M059J (cell line): ENCODE data around the gene BCAT1. TPM values are rescaled to one million over a fixed set of nuclear protein-coding genes. Genes with fewer than 3 reads are reported as not detected.
A peak's percentile ranks its signal among the peaks of the same experiment; 100 is the strongest.
"Not testable (repeated sequence)": the region's sequence is repeated elsewhere in the genome, so short reads cannot be mapped to it uniquely, and the experiment has no call there.

Source experiments
- DNase-seq: peaks from one replicate; pipeline ENCODE4 v3.0.0-alpha.2; 2012; ENCODE audit warnings: low read depth
- total RNA-seq: library from RNA; depleted of rRNA; stranded (reverse); fragments of >200 nt; shearing (Covaris generic); gene quantifications from 2 replicates; pipeline ENCODE4 v1.2.3, GENCODE V29; 2014

The BCAT1 gene
- total RNA-seq, 1 experiment from 2014 or later: 33.7 TPM

DNA sequence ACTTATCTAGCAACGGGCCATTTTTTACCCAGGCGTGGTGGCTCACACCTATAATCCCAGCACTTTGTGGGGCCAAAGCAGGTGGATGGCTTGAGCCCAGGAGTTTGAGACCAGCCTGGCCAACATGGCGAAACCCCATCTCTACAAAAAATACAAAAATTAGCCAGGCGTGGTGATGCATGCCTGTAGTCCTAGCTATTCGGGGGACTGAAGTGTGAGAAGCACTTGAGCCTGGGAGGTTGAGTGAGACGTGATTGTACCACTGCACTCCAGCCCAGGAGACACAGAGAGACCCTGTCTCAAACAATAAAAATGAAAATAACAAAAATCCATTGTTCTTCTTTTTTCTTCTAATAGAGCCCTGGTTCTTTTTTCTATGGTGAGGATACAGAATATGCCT lies 7.5 kb upstream of the BCAT1 start:
- not testable (repeated sequence) for DNase-seq

DNA sequence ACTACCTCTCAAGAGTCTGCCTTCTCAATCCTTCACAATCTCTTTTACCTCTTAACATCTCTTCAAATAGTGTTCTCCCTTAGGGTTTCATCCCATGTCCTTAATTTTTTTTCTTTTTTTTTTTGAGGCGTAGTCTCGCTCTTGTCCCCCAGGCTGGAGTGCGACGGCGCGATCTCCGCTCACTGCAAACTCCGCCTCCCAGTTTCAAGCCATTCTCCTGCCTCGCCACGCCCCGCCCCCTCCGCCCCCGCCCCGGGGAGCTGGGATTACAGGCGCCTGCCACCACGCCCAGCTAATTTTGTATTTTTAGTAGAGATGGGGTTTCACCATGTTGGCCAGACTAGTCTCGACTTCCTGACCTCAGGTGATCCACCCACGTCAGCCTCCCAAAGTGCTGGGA lies 7.0 kb upstream of the BCAT1 start:
- DNase-seq: no peak

DNA sequence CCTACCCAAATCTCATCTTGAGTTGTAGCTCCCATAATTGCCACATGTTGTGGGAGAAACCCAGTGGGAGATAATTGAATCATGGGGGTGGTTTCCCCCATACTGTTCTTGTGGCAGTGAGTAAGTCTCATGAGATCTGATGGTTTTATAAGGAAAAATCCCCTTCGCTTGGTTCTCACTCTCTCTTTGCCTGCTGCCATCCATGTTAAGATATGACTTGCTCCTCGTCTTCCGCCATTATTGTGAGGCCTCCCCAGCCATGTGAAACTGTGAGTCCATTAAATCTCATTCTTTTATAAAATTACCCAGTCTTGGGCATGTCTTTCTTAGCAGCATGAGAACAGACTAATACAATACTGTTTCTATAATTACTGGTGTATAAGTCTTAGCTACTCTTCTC lies 6.5 kb upstream of the BCAT1 start:
- no peak for DNase-seq

DNA sequence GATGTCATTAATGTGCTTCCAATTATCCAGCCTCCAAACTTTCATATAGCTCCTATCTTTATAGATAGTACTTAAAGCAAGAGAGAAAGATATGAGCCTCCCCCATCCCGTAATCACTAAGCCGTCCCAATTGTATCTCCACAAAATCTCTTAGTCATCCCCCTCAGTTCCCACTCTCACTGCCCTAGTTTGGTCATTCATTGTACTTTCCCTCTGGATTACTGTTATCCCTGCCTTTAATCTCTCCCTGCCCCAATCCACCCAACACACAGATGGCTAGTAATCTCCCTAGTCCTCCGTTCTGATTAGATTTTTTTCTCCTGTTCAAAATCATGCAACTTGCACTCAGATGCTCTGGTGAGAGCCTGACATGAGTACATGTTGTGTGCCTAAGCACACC lies 5.4 kb upstream of the BCAT1 start:
- DNase-seq: no peak

DNA sequence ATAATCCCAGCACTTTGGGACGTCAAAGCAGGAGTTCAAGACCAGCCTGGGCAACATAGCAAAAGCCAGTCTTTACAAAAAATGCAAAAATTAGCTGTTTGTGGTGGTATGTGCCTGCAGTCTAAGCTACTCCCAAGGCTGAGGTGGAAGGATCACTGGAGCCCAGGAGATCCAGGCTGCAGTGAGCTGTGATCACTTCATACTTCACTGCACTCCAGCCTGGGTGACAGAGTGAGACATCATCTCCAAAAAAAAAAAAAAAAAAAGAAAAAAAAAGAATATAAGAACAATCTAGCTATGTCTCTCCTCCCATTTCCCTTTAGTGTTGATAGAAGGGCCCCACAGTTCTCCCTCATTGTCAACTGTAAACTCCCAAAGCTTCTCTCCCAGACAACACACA lies 3.5 kb upstream of the BCAT1 start:
- no peak for DNase-seq

DNA sequence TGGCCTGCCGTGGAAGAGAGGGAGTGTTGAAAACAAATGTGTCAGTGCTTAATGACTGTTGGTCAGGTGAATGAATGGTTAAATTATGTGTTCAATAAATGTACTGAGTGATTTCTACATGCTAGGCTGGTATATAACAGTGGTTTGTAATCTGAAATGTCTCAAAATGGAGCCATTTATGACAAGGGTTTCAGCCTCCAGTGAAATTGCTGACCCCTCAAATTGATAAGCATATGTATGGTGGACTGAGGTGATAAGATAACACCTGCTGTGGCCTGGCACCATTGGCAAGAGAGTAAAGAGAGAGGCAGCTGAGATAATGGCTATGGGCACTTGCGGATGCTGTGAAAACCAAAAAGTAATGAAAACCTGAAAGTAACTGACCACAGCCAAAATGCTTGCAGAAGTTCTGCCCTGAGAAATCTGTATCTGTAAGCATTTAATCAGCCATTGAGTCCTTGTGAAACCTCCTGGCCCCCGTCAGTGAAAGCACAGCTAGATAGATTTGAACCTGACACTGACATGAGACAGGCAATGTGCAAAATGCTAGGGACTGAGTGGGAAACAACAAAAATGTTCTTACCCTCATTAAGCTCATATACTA lies 1.4 kb upstream of the BCAT1 start:
- DNase-seq: no peak

DNA sequence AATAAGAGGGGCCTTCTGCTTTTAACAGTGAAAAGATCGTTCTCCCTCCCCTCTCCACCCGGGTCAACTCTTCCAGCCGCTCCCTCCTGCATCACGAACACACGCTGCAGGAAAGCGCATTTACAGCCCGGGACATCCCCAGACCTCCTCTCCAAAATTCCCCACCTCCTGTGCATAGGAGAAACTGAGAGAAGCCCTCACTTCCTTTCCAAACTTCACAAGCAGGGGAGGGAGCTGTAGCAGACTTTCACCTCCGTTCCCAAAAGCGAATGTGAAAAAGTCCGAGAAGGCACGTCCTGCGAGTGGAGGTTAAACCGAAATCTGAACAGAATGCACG lies 513 bp downstream of the BCAT1 start:
- peak; percentile 64 for DNase-seq

DNA sequence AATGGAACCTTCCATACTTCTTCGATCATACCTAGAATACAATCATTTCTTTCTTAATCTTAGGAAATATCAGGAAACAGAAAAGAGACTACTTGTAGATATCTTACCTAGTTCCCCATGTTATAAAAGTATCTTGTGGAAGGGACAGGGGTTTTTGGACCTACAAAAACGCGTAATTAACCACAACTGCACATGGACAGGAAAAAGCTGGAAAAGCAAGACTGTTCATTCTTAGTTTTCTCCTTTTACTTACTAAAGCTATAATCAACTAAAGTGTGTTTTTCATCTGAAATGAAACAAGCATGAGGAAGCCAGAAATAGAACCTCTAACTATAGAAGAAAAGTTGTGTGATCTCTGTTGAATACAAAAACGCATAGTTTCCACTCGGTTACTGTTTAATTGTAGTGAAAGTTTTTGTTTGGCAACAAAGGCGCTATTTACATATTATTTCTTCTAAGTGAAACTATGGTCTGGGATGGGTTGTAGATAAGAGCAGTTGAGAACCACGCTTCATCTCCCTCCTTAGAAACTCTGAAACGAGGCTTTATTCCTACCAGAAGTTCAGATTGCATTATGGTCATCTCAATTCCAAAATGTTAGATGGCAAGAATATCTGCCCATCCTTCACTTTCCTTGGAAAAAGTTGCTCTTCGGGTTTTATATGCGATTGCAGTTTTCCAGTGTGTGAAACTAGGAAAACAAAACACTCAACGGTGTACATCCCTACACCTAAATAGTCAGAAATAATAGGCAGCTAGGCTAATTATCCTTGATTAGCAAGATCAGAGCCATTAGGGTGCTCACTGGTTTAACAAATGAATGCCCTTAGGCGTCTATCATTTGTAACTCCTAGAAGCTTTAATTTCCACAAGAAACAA lies 1.1 kb downstream of the BCAT1 start:
- DNase-seq: peak; percentile 18

DNA sequence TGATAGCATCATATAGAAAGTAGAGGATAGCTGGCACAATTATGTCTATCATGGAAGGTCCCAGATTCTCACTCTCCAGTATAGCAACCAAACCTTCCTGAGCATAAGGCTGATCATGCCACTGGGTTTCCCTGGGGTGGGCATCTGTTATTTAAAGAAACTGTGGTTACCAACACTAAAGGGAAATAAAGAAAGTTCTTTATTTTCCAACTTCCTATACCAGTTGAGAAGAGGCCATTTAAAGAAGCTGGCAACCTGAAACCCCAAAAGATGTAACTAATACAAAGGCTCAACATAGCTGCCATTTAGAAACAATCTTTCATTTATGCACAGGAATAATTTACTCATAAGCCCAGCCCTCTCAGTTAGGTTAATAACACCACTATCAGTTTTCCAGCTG lies 3.1 kb downstream of the BCAT1 start:
- DNase-seq: no peak

DNA sequence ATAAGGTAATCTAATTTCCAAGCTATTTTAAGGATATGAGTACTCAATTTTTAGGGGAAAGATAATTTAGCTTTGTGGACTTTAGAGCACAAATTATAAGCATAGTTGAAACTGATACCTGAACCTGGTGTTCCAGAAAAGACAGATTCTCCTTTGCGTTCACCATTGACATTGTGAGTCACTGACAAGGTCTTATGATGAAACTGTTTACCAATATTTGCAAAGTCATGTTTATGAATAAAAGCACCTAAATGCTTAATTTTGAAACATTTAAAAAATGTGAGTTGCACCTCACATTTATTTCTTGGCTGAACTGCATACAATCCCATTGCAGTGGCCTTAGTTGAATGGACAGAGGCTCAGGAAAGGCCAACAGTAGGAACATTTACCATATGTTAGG lies 3.9 kb downstream of the BCAT1 start:
- DNase-seq: no peak

DNA sequence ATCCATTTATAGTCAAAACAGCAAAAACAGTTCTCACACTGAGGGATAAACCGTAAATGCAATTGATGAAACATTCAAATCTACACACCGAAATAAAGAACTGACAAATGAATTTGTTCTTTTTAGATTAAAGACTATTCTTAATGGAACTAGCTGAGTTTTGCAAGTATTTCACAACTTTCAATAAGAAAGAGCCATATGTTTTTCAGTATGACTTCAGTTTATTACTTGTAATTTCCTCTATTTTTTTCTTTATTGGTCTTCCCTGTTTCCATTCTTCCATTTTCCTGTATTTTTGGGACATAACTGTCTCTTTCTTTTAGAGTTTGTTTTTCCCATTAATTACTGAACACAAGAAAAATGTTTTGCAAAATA lies 4.3 kb downstream of the BCAT1 start:
- no peak for DNase-seq

DNA sequence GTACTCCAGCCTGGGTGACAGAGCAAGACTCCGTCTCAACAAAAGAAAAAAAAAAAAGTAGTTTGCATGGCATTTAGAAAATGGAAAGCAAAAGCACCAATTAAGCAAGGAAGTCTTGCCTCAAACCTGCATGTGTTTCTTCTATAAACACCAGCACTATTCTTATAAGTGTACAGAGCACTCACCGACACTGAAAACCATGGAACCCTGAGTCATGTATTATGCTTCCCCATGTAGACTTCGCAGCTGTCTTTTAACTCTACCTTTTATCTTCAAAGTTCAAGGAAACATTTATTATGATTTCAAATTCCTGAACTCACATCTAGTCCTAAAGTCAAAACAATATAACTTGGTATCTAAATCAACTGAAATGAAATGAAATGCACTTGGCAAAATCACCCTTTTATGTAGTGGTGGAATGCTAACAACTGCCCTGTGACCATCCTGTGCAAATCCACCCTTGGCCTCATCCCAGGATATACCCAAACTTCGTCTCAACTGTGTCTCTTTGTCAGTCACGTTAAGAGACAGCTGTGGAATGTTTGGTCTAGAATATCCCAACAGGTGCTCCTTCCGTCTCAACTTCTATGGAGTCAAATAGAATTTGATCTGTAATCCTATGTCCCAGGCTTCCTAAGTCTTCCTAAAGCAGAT lies 4.8 kb downstream of the BCAT1 start:
- peak; percentile 71 for DNase-seq

DNA sequence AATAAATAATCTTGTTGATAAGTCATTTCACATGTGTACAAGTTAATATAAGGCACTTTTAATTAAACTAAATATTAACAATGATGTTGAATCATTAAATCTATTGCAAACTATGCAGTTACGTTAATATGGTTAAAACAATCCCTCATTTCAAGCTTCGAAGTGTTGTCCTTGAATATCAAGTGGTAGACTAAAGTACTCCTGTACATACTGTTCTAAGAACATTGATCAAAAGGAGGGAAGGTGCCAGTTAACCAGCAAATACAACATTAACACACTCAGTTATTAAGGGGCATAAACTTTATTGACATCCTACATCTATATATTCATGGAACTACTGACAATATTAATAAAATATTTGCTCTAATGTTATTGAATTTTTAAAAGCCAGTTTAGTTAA lies 8.7 kb downstream of the BCAT1 start:
- no peak for DNase-seq

DNA sequence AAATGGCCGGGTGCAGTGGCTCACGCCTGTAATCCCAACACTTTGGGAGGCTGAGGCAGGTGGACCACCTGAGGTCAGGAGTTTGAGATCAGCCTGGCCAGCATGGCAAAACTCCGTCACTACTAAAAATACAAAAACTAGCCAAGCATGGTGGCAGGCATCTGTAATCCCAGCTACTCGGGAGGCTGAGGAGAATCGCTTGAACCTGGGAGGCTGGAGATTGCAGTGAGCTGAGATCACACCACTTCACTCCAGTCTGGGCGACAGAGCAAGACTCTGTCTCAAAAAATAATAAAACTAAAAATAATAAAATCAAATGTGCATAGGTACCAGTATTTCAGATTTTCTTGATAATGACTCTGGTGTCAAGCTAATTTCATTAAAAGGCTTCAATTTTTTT lies 9.3 kb downstream of the BCAT1 start:
- DNase-seq: not testable (repeated sequence)

DNA sequence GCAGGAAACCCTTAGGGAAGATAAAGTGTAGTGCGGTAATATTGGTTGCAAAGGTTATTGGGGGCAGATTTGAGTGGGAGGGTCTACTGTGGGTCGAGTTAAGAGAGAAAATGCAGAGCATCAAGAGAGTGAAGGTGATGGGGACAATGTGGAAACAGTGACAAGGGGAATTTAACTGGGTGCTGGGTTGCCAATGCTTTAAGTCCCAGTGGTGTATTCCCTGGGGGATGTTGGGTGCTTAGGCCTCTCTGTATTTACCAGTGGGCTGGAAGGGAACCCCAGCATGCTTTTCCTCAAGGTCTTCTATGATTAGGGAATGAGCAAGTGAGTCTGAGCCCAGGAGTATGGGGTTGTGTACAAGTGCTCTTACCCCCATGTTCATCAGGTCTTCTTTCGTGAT lies 10.6 kb downstream of the BCAT1 start:
- no peak for DNase-seq

DNA sequence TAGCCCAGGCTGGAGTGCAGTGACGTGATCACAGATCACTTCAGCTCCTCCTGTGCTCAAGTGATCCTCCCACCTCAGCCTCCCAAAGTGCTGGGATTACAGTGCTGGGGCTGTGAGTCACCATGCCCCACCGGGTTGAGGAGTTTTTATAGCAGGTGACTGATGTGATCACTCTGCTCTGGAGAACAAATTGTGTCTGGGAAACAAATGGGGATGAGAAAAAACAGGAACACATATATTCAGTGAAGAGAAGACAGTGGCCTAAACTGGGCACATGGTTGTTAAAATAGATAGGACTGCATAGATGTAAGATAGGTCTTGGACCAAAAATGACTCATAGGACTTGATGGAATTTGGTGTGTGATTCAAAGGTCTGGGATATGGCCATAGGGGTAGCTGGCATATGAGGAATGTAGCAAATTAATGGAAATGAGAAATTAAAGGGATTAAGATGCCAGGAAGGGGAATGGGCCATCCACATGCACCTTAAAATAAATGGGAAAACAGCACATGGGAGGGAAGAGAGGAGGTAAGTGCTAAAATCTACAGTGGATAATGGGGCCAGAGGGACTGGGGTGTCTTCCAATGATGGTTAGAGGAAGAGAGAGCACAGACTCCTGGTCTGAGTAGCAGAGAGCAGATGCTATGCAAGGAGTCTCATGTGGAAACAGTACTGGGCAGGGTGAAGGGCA lies 11.2 kb downstream of the BCAT1 start:
- DNase-seq: peak; percentile 74

DNA sequence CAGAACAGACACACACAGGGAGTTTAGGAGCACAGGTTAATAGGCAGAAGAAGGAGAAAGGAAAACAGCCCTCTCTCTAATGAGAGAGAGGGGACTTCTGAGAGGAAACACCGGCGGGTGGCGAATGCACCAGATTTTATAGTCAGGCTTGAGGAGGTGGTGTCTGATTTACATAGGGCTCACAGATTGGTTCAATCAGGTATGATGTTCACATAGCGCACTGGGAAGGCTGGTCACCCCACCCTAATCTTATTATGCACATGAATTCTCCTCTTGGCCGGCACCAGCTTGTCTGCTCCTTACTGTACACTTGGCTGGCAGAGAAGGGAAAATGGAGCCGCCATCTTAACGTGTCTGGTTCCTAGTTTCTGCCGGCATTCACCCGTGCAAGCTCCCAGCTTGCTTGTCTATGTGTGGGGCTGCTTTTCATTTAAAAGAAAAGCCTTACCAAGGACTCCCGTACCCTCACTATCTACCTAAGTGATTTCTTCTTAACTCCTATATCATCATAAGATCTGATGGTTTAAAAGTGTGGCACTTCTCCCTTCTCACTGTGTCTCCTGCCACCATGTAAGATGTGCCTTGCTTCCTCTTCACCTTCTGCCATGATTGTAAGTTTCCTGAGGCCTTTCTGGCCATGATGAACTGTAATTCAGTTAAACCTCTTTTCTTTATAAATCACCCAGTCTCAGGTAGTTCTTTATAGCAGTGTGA lies 15.1 kb downstream of the BCAT1 start:
- no peak for DNase-seq

DNA sequence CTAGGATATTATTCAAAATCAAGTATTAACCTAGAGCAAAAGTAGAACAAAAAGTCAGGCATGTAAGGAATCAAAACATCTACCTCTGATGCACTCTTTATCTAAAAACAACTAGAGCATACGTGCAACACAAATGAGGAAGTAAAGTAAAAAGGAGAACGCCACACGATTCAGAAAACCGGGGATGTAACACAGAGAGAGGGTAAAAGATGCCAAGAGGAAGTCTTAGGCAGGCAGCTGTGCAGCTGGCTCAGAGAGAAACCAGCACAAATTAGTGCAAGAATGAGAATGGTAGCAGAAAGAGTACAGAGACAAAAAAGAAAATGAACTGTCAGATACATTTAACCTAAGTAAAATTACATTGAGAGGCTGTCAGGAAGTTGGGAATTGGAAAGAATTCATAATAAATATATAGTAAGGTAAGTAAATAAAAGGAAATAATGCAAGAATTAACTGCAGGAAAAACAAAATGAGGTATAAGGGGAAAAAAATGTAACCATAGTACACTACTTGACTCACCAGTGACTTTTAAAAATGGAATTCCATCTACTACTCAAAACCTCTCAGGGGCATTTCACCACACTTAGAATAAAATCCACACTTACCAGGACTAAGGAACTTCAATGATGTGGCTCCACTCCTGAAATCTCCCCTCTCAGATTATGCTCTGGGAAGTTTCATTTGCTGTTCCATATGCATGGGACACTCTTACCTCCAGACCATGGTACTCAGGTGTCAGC lies 17.1 kb downstream of the BCAT1 start:
- peak; percentile 47 for DNase-seq

DNA sequence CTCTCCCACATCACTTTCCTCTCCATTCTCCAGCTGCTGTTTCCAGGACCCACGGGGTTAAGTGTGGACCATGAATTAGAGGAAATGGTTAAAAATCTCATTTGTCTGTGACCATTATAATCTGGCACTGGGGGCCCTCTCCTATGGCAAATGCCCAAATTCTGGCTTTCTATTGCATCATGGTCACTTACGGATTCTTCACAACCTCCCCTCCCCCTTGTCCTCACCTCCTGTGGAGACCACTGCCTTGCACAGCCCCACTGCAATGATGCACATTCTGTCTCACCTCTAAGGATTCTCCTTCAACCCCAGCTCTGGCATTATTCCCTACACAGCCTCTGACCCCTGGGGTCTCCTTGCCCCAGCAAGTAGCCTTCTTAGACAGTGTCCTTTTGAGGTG lies 18.9 kb downstream of the BCAT1 start:
- no peak for DNase-seq

DNA sequence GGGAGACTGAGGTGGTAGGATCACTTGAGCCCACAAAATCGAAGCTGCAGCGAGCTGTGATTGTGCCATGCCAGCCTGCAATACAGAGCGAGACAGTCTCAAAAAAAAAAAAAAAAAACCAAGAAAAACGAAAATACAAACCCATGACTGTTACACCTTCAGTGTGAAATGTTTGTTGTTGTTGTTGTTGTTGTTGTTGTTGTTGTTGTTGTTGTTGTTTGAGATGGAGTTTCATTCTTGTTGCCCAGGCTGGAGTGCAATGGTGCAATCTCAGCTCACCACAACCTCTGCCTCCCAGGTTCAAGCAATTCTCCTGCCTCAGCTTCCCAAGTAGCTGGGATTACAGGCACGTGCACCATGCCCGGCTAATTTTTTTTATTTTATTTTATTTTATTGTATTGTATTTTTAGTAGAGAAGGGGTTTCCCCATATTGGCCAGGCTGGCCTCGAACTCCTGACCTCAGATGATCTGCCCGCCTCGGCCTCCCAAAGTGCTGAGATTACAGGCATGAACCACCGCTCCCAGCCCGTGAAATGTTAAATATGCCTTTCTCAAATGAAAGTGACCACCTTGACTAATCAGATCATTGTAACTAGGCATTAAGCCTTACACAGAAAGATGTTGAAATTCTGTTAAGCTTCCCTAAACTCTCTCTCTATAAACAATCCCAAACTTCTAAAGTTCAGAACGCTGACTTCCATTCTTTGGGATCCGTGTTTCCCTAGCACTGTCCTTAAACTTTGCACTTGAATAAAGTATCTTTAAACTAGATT lies 20.2 kb downstream of the BCAT1 start:
- not testable (repeated sequence) for DNase-seq
